ENCODE results near the gene MSX2. TPM values are rescaled to one million over a fixed set of nuclear protein-coding genes. Genes with fewer than 3 reads are reported as not detected.

Gene MSX2
- total RNA-seq, 1 experiment from 2014 or later, result 2.0 TPM

DNA sequence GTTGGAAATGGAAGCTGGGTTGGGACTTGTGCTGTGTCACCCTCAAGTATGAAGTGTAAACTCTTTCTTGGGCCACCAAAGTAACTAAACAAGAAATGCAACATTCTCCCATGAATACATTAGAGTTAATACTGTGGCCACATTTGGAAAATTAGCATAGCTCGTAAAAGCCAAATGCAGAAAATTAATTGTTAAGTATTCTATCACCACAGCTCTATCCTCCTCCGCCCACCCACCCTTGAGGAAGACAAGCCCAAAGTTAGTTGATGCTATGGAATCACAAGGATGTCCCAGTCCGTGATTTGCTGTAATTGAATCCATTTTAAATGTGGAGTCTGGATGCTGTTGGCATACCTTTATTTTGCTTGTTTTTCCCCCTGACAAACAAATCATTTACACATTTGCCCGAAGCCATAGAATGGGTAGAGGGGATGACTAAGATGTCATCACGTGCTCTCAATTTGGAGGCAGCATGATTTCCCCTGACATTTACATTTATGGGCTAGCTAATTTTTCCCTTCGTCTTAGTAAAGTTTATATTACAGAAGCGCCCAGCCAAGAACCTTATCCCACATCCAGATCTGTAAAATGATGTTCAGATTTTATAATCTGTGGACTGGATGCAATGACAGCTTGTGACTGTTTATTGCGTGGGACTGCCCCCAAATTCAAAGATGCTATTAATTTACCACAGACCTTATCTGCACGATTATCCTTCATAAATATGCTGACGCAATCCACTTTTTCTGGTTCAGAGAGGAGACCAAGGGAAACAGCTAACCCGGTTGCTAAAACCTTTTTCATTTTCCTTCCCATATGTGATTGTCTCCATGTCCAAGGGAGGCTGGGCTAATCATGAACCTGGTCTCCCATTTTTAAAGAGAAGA is 3.7 kb downstream of the MSX2 start:
- no peak for DNase-seq (ENCODE audit: low read depth, low spot score)
- in situ Hi-C loops (cut with HindIII; ENCODE audit: low pct_unique_long_range_greater_than_20kb, low sequenced_read_pairs), result no loop called here

DNA sequence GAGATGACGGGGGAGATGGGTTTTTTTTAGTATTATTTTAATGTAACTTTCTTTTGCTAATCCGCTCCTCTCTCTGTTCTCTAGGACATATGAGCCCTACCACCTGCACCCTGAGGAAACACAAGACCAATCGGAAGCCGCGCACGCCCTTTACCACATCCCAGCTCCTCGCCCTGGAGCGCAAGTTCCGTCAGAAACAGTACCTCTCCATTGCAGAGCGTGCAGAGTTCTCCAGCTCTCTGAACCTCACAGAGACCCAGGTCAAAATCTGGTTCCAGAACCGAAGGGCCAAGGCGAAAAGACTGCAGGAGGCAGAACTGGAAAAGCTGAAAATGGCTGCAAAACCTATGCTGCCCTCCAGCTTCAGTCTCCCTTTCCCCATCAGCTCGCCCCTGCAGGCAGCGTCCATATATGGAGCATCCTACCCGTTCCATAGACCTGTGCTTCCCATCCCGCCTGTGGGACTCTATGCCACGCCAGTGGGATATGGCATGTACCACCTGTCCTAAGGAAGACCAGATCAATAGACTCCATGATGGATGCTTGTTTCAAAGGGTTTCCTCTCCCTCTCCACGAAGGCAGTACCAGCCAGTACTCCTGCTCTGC is 4.8 kb downstream of the MSX2 start:
- no peak for DNase-seq (ENCODE audit: low read depth, low spot score)
- in situ Hi-C loops (cut with HindIII; ENCODE audit: low pct_unique_long_range_greater_than_20kb, low sequenced_read_pairs), result no loop called here

DNA sequence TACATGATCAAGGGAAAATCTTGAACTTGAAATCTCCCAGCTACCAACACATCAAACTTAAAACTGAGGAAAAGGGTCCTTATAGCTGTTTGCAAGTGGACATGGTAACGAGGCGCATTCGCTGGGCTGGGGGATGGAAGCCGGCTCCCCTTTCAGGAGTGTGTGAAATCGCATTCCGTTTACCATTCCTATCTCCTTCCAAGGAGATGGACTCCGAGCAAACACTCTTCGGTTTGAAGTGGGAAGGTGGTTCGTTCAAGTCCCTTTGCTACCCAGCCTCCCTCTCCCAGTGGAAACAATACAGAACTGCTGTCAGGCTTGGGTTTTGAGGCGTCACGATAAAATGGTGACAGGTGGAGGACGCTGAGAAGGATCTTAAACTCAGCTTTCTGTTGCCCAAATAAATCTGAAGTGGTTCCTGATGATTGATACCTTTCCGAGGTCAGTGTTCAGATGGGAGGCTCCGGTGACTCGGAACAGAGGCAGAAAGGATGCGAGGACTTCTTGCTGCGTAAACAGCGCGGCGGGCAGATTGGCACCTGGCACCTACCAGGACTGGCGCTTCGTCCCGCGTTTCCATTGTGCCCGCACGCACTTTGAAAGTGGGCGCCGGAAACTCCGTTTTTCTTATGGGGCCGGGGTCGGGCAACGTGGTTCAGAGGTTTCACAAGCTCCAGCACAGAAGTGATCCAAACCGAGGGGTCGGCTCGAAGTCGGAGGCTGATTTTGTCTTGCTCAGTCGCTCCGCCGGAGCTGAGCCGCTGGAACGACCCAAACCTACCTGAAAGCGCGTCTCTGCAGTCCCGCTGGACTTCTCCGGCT is 7.0 kb downstream of the MSX2 start:
- no peak for DNase-seq (ENCODE audit: low read depth, low spot score)
- in situ Hi-C loops (cut with HindIII; ENCODE audit: low pct_unique_long_range_greater_than_20kb, low sequenced_read_pairs), result no loop called here

DNA sequence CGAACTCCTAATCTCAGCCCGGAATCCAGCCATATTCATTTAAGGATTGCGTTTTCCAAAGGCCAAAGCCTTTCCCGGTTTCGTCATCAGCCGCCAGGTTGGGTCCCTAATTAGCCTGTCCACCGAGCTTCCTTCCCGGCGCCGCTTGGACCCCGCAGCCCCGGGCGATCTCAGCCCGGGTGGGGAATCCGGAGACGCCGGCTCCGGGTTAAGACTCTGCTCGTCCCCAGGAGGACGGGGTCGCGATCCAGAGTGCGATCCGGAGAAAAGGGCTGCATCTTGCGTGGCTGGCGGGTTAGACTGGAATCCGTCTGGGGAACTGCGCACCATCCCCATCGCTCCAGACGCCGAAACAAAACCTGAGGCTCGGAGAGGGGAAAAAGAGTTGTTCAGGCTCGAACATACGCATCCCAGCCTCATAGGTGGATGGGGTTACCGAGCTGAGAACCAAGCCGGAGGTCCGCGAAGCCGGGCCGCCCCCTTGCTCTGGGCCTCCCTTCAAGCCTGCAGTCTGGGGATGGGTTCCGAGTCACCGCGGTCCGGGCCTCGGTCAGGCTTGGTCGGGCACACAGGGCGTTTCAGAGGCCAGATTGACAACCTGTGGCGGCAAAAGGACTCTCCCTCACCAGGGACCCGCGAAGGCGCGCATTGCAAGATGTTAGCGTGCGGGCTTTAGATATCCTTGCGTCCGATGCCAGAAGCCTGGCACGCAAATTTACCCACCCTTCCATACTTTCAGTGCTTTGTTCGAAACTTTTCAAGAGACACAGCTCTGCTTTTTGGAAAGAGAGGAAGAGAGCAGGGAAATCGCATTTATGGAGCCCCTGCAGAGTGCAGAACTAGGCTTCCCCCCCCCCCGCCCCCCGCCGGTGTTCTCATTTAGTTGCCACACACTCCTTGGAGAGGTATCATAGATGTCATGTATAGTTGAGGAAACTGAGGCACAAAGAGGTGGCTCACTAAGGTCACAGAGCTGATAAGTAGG is 7.9 kb downstream of the MSX2 start:
- in situ Hi-C loops (cut with HindIII; ENCODE audit: low pct_unique_long_range_greater_than_20kb, low sequenced_read_pairs), result no loop called here
- no peak for DNase-seq (ENCODE audit: low read depth, low spot score)

DNA sequence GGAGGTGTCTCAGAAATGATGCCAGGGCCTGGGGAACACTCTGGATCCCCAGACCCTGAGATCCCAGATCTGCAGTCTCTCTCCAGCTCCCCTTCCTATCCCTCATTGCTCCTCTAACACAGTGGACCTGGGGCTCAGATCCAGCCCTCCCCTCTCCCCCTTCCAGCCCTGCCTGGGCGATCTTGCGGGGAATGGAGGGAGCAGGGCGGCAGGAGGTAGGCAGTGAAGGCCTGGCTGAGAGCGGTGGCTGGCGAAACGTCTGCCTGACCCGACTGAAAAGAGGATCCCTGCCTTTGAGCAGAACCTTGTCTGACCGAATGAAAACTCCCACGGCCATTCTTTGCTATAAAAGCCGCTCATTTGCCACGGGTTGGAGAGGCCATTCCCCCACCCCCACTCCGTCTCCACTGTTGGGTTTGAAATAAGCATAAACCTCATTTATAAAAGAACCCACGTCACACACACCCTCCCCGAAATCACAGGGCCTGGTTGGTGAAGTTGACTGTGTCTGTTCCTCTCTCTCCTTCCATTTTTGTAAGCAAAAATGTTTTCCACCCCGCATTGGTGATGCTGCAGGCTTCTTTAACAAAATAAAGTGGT is 8.8 kb downstream of the MSX2 start:
- DNase-seq (ENCODE audit: low read depth, low spot score), result no peak
- in situ Hi-C loops (cut with HindIII; ENCODE audit: low pct_unique_long_range_greater_than_20kb, low sequenced_read_pairs), result no loop called here

DNA sequence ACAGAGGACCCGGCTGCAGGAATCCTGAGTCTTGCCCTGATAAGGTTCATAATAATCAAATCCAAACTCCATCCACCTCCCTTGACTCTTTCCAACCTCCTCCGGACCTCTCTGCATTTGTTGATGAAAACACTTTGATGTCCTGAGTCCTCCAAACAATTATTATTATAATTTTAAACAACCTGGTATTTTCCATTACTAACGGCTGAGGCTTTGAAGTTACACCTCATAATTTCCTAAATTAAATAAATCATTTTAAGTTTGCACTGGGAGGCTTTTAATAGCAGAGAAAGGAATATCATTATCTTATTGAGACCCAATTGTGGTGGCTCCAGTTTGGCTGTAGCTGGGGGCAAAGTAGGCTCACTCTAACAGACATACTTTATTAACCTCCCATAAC is 9.5 kb downstream of the MSX2 start:
- DNase-seq (ENCODE audit: low read depth, low spot score), result no peak
- in situ Hi-C loops (cut with HindIII; ENCODE audit: low pct_unique_long_range_greater_than_20kb, low sequenced_read_pairs), result no loop called here

DNA sequence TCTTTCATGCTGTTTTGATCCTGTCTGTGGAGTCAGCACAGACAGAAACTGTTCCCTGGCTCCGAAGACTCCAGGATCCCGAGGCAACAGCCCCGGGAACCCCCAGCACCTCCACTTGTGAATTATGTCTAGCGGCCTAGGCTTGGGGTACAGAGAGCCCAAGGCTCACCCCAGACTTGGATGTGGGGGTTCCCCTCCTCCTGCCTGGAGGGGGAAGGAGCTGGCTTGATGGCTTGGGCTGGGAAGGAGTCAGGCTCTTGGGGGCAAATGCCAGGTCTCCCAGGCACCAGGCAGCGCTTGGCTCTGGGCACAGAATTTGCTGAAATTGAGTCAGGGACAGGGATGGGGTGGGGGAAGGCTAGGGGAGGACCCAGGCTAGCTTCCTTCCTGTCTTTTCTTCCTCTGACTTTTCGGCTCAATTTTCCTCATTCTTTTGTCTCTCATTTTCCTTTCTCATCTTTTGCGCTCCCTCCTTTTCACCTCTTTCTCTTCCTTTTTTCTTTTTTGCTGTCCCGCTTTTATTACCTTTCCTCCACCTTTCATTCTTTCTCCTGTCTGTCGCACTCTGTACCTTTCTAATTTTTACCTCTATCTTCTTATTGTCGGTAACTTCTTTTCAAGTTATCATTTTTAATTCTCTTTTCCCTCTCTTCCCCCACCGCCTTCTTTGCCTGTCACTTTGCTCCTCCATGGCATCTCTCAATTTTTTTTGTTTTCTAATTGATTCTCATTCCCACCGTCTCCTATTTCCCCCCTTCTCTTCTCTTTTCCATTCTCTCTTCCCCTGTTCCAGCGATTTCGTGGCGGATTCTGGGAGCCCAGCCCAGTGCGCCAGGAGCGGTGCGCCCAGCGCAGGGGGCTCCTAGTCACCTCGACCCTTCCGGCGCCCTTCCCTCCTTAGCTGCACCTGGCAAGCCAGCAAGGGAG is 10.5 kb downstream of the MSX2 start:
- in situ Hi-C loops (cut with HindIII; ENCODE audit: low pct_unique_long_range_greater_than_20kb, low sequenced_read_pairs), result no loop called here
- DNase-seq (ENCODE audit: low read depth, low spot score), result no peak

DNA sequence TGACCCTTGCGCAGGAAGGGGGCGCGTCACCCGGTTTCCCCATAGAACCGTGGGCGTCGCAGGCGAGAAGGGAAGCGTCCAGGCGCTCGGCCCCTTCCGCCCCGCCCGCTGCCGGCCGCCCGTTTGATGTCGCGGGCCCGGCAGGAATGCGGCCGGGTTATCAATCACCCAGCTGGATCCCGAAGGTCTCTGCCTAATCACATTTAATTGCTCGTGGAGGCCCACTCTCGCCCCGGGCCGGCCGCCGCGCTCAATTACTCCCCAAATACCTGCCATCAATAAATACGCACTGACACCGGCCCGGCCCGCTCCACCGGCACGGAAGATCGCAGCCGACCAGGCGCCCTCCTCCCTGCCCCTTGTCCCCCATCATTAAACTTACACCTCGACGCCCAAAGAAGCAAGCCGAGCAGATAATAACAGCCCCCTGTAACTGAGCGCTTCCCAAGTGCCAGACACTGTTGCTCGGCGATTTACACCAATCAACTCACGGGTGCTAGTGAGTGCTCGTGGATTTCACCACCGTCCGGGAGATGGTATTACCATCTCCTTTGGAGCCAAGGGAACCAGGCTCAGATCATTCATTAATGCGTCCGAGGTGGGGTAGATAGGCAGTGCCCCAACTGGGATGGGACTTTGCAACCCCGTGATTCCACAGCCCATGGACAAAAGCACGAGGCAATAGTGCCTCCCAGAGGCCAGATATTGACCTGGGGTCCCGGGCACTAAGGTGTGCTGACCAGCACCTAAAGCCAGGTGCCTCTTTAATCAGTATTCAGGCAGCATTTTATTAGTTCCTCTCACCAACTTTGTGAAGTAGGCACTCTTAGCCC is 11.3 kb downstream of the MSX2 start:
- in situ Hi-C loops (cut with HindIII; ENCODE audit: low pct_unique_long_range_greater_than_20kb, low sequenced_read_pairs), result no loop called here
- DNase-seq (ENCODE audit: low read depth, low spot score), result peak; percentile 46

DNA sequence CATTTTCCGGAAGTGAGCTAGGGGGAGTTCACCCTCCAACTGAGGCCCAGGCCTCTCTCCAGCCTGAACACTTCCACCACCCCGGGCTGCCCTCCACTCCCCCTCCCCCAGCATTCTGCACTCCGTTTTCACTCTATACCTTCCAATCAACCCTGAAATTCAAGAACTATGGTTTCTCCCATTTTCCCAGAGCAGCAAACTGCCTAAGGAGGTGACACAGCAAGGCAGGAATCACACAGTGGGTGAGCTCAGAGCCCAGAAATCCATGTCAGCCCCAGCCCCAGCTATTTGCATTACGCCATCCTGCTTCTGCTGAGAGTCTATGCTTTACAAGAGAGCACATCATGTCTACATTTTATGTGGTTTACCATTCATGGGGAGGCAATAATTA is 11.9 kb downstream of the MSX2 start:
- no peak for DNase-seq (ENCODE audit: low read depth, low spot score)
- in situ Hi-C loops (cut with HindIII; ENCODE audit: low pct_unique_long_range_greater_than_20kb, low sequenced_read_pairs), result no loop called here

DNA sequence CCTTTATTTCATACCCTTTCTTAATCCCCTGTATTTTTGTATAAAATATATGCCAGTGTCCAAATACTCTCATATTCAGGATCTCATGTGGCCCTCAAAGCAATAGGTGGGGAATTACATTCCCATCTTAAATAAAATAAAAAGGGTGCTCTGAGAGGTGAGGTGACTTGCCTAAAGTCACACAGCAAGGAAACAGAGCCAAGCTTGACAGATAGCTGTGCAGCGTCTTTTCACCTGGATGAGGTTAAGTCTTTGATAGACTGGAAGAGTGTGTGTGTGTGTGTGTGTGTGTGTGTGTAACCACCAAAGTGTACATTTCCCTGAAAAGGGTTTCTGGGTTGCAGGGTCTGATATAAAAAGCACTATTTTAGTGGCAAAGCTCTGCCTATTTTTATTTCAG is 12.4 kb downstream of the MSX2 start:
- no peak for DNase-seq (ENCODE audit: low read depth, low spot score)
- in situ Hi-C loops (cut with HindIII; ENCODE audit: low pct_unique_long_range_greater_than_20kb, low sequenced_read_pairs), result no loop called here

DNA sequence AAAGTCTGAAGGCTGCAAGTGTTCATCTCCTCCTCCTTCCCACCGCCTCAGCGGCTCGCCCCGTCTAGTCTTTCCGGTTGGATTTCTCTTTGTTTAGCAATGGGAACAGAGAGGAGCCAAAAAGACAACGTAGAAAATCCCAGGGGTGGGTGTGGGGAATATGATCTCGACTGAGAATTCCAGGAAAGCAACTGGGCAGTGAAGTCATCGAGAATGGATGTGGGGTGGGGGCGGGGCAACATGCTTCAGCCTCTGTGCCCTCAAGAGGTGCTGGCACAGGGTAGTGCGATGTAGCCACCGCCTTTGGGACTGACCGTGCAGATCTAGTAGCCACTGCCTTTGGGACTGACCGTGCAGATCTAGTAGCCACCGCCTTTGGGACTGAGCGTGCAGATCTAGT is 12.9 kb downstream of the MSX2 start:
- in situ Hi-C loops (cut with HindIII; ENCODE audit: low pct_unique_long_range_greater_than_20kb, low sequenced_read_pairs), result no loop called here
- DNase-seq (ENCODE audit: low read depth, low spot score), result no peak

DNA sequence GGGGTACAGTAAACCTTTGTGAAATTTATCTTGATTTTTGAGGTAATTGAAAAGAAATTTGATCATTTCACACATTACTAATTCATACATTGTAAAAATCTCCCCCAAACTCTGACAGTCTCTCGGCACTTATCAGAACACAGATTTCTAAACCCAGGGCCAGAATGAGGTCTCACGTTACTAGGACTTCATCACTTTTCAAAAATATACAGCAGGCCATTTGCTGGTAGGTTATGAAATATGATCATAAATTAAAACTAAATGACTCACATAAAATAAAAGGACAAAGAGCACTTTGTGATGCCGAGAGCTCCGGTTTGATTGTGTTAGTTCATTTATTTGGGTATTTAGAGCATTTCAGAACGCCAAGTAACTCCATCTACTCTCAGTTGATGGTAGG is 17.0 kb downstream of the MSX2 start:
- in situ Hi-C loops (cut with HindIII; ENCODE audit: low pct_unique_long_range_greater_than_20kb, low sequenced_read_pairs), result no loop called here
- peak; percentile 9 for DNase-seq (ENCODE audit: low read depth, low spot score)

DNA sequence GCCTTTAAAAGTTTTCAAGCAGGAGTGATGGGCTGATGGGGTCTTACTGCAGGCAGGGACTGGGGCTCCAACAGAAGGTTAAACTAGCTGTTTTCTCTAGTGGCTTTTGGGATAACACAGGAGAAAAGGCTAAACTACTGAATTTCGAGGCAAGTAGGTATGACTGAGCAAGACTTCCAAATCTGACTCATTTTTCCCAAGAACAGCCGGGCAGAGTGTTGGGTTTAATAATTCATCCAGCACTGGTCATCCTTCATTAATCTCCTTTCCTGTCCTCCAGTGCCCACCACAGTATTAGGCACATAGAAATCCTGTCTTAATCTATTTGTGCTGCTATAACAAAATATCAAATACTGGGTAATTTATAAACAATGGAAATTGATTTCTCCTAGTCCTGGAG is 20.5 kb downstream of the MSX2 start:
- in situ Hi-C loops (cut with HindIII; ENCODE audit: low pct_unique_long_range_greater_than_20kb, low sequenced_read_pairs), result no loop called here
- no peak for DNase-seq (ENCODE audit: low read depth, low spot score)

DNA sequence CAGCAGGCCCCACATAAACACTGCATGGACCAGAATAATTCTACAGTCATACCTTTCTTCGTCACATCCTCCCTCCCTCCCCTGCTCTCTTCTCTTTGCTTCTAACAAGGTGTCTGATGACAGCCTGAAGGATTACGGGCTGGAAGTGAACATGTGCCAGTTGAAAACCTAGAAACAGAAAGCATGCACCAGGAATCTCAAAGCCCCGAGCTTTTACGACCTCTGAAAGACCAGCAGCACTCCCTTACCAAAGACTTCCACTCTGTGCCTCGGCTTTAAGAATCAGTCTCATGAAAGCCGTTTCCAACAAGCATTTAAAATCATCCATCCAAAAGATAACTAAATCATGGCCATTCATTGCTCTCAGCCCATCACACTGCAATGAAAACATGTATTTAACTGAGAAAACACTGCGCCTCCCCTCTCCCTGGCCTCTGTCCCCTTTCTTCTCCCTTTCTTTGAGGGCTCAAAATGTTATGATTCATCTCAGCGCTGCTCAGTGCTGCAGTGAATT is 21.3 kb downstream of the MSX2 start:
- in situ Hi-C loops (cut with HindIII; ENCODE audit: low pct_unique_long_range_greater_than_20kb, low sequenced_read_pairs), result no loop called here
- DNase-seq (ENCODE audit: low read depth, low spot score), result no peak

DNA sequence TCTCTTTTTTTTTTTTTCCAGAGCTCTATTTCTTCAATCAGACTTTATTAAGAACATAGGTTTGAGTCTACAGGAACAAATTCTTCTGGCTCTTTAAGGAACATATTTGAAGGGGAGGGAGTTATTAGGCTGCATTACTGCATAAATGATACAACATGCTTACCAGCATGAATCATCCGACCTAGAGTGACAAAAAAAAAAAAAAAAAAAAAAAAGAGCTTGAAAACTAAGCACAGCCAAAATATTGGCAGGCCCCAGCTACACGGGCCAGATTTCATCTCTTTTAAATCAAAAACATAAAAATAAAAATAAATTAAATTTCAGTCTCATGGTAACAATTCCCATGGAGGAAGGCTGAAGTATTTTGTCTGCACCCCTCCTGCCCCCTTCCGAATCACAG is 26.3 kb downstream of the MSX2 start:
- in situ Hi-C loops (cut with HindIII; ENCODE audit: low pct_unique_long_range_greater_than_20kb, low sequenced_read_pairs), result no loop called here
- DNase-seq (ENCODE audit: low read depth, low spot score), result no peak

Data from SK-MEL-5 (cell line).